GM12873 (cell line): ENCODE data around the gene NCBP2L.

Experiments used
- CTCF ChIP-seq: IDR thresholded peaks from 2 replicates; pipeline ENCODE4 v1.5.1; 2012; ENCODE audit warnings: low read depth, mild to moderate bottlenecking, moderate library complexity, low read length, control low read depth; ENCODE audit not compliant: insufficient read depth; ENCODE audit errors: missing control alignments

Gene NCBP2L

GRCh38 chrX:107752714-107753113 lies 24.8 kb upstream of the NCBP2L start:
- TF ChIP-seq CTCF = no peak

- no peak for TF ChIP-seq CTCF
Observed at GRCh38 chrX:107753187-107753586, 24.3 kb upstream of the NCBP2L start.

- no peak for TF ChIP-seq CTCF
Observed at GRCh38 chrX:107755721-107756120, 21.8 kb upstream of the NCBP2L start.

- no peak for TF ChIP-seq CTCF
Observed at GRCh38 chrX:107758231-107758766, 19.2 kb upstream of the NCBP2L start.

DNA sequence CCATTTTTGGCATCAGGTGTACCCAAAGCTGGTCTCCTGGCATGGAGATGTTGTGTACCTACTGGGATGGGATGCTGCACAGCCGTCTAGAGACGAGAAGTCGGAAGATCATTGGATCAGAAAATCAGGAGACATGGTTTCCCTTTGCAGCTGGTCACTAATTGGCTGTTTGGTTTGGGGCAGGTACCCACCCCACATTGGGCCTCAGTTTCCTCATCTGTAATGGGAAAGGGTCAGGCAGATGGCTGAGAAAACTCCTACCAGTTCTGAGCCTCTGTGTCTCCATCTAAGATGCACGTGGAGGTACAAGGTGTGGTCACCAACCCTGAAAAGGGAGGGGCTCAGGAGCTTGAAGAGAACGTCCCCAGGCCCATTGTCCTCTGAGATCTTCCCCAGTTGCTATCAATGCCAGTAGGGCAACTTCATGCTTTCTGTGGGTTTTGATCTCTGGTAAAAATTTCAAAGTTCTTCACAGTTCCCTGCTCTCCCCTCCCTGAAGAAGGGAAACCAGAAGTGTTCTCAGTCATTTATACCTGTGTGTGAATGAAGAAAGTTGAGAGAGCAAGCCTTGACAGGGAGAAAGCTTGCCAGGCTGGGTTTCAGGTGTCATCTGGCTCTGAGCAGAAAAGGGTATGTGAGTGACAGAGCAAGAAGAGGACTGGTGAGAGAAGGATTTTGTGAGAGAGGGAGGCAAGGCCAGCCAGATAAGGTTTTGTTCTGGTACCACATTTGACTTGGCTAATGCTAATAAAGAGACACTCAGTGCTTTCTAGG lies 17.0 kb upstream of the NCBP2L start:
- no peak for TF ChIP-seq CTCF

DNA sequence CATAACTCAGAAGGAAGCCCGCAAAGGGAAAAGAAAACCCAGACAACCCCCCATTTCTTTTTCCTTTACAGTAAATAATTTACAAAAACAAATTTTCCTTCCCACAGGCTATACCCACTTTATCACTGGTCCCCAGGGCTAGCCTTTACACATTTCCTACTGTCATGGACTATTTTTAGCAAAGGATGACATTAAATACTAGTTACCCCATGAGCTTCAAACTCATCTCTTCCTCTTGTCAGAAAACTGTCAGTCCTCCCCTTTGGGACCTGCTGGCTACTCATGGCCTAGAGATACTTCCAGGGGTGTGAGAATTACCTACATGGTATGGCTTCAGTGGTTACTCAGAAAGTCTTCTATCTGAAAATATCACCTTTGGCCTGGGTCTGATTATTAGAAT lies 13.9 kb upstream of the NCBP2L start:
- TF ChIP-seq CTCF = no peak

- TF ChIP-seq CTCF = no peak
Observed at GRCh38 chrX:107764845-107765608, 12.5 kb upstream of the NCBP2L start.
